Measurements from ENCODE around the gene ZNF608. TPM values are rescaled to one million over a fixed set of nuclear protein-coding genes. Genes with fewer than 3 reads are reported as not detected.

Gene ZNF608
- total and polyA plus RNA-seq, 9 of the 15 experiments (the other 6 are each of a cell fraction or from before 2014, with no cell fraction given): 0.38 to 1.5 (median 1.00) TPM

DNA sequence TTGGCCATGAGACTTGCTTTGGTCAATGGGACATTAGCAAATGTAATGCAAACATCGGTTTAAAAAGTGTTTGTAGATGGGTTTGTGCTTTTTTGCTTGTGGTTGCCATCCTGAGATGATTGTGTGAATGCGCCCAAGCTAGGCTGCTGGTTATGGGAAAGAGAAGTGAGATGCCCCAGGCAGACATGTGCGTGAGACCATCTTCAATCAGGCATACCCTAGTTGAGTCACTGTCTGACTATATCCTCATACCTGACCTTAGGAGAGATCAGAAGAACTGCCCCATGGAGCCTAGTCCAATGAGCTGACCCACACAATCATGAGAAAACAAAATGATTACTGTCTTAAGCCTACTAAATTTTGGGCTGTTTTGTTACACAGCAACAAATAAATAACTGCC is 36.8 kb upstream of the ZNF608 start:
- no peaks in the 10 kb centered on the region for H3K36me3 ChIP-seq (ENCODE audit: control insufficient read depth, insufficient read depth, low read length)
- WGBS (ENCODE audit: insufficient coverage, low coverage, missing lambda C conversion rate): 3% methylated on average over 3 of the region's 3 CpGs
- ChIA-PET CTCF (ENCODE audit: low intra/inter-chr PET ratio) (no interaction called here), POLR2A (no interaction called here)
- H3K4me1 ChIP-seq (replicated peaks in 1 of 2; ENCODE audit: control insufficient read depth in 2 of 2, insufficient read depth in 2 of 2, low read length in 2 of 2): no peaks in the 10 kb centered on the region
- FAIRE-seq: no peak
- no peaks in the 10 kb centered on the region for H3K9me1 ChIP-seq (ENCODE audit: control insufficient read depth, insufficient read depth, low read length)
- in situ Hi-C loops (cut with MboI) (no loop called here), intact Hi-C loops (cut with micrococcal nuclease) (no loop called here)
- H2AFZ ChIP-seq (ENCODE audit: low read depth, low read length): no peak overlapping the region
- H3K4me3 ChIP-seq: no peak overlapping the region
- no peak overlapping the region for H3K27ac ChIP-seq (ENCODE audit: extremely low read depth, low read depth, low read length)
- no peaks in the 10 kb centered on the region for H4K20me1 ChIP-seq (replicated peaks; ENCODE audit: control insufficient read depth, insufficient read depth, low read length)
- peaks cover 0 to 10% of the 10 kb centered on the region in 2 experiments; a peak in 1 of 5 replicates for H3K27me3 ChIP-seq (ENCODE audit: control insufficient read depth in 2 of 2, insufficient read depth in 2 of 2, low read length in 2 of 2)
- H3K79me2 ChIP-seq (ENCODE audit: control insufficient read depth, insufficient read depth, low read length): no peaks in the 10 kb centered on the region
- DNase-seq (ENCODE audit: extremely low read depth in 1 of 4, low spot score in 3 of 4): no peak
- ATAC-seq: no peak
- H3K9ac ChIP-seq (ENCODE audit: insufficient read depth in 1 of 2, low read depth in 2 of 2, low read length in 2 of 2): no peak overlapping the region
- no peaks in the 10 kb centered on the region; the same call in 1 of the 2 replicates for H3K9me3 ChIP-seq (replicated peaks; ENCODE audit: control insufficient read depth, insufficient read depth, low read depth, low read length)
- BruUV-seq (replicated peaks): no TSS peak
- TF ChIP-seq ZEB2 (IDR thresholded peaks at IDR 0.05) (no peak), ZNF24 (IDR thresholded peaks at IDR 0.05) (no peak)
- no peak overlapping the region for H3K4me2 ChIP-seq (ENCODE audit: insufficient read depth, low read length)

DNA sequence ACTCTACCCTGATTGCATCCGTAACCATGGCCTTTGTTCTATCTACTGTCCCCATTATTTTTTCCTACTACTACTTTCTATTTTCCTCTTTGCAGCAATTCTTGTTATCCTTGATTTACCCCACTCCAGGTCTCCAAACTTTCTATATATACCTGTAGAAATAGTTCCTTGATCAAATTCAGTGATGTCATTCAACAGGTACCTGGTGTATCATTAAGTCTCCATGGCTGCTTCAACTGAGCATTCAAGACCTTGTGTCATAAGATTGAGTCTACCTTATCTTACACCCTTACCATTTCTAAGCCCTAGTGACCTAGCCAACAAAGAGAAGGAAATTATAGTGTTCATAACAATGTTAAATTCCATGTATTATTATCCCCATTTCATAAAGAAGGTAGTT is 35.8 kb upstream of the ZNF608 start:
- no peak for FAIRE-seq
- Histone ChIP-seq H3K9me3 (replicated peaks; ENCODE audit: control insufficient read depth, insufficient read depth, low read depth, low read length) (no peaks in the 10 kb centered on the region; the same call in 1 of the 2 replicates), H3K36me3 (ENCODE audit: control insufficient read depth, insufficient read depth, low read length) (no peaks in the 10 kb centered on the region), H3K4me1 (replicated peaks in 1 of 2; ENCODE audit: control insufficient read depth in 2 of 2, insufficient read depth in 2 of 2, low read length in 2 of 2) (no peaks in the 10 kb centered on the region), H3K79me2 (ENCODE audit: control insufficient read depth, insufficient read depth, low read length) (no peaks in the 10 kb centered on the region), H3K27ac (ENCODE audit: extremely low read depth, low read depth, low read length) (no peak overlapping the region), H4K20me1 (replicated peaks; ENCODE audit: control insufficient read depth, insufficient read depth, low read length) (no peaks in the 10 kb centered on the region; the same call in 1 of the 2 replicates), H3K9me1 (ENCODE audit: control insufficient read depth, insufficient read depth, low read length) (no peaks in the 10 kb centered on the region), H2AFZ (ENCODE audit: low read depth, low read length) (no peak overlapping the region), H3K9ac (ENCODE audit: insufficient read depth in 1 of 2, low read depth in 2 of 2, low read length in 2 of 2) (no peak overlapping the region), H3K4me2 (ENCODE audit: insufficient read depth, low read length) (no peak overlapping the region), H3K4me3 (no peak overlapping the region), H3K27me3 (ENCODE audit: control insufficient read depth in 2 of 2, insufficient read depth in 2 of 2, low read length in 2 of 2) (peaks cover 0 to 5% of the 10 kb centered on the region in 2 experiments; a peak in 1 of 5 replicates)
- ATAC-seq: no peak
- POLR2A ChIA-PET: no interaction called here
- CTCF ChIA-PET (ENCODE audit: low intra/inter-chr PET ratio): no interaction called here
- intact Hi-C loops (cut with micrococcal nuclease): no loop called here
- no peak for DNase-seq (ENCODE audit: extremely low read depth in 1 of 4, low spot score in 3 of 4)
- 25% methylated on average over 1 of the region's 1 CpG for WGBS (ENCODE audit: insufficient coverage, low coverage, missing lambda C conversion rate)
- BruUV-seq (replicated peaks): no TSS peak
- in situ Hi-C loops (cut with MboI): no loop called here
- TF ChIP-seq HMG20A (CRISPR knock-in tag; conservative IDR thresholded peaks at IDR 0.05) (no peak), RBM15 (IDR thresholded peaks at IDR 0.05; ENCODE audit: insufficient read depth, low read length) (no peak), MCM2 (IDR thresholded peaks at IDR 0.05; ENCODE audit: low read depth) (no peak), PRMT5 (CRISPR knock-in tag; IDR thresholded peaks at IDR 0.05) (no peak)
- TF ChIP-seq, protein P1, sequence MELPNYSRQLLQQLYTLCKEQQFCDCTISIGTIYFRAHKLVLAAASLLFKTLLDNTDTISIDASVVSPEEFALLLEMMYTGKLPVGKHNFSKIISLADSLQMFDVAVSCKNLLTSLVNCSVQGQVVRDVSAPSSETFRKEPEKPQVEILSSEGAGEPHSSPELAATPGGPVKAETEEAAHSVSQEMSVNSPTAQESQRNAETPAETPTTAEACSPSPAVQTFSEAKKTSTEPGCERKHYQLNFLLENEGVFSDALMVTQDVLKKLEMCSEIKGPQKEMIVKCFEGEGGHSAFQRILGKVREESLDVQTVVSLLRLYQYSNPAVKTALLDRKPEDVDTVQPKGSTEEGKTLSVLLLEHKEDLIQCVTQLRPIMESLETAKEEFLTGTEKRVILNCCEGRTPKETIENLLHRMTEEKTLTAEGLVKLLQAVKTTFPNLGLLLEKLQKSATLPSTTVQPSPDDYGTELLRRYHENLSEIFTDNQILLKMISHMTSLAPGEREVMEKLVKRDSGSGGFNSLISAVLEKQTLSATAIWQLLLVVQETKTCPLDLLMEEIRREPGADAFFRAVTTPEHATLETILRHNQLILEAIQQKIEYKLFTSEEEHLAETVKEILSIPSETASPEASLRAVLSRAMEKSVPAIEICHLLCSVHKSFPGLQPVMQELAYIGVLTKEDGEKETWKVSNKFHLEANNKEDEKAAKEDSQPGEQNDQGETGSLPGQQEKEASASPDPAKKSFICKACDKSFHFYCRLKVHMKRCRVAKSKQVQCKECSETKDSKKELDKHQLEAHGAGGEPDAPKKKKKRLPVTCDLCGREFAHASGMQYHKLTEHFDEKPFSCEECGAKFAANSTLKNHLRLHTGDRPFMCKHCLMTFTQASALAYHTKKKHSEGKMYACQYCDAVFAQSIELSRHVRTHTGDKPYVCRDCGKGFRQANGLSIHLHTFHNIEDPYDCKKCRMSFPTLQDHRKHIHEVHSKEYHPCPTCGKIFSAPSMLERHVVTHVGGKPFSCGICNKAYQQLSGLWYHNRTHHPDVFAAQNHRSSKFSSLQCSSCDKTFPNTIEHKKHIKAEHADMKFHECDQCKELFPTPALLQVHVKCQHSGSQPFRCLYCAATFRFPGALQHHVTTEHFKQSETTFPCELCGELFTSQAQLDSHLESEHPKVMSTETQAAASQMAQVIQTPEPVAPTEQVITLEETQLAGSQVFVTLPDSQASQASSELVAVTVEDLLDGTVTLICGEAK (IDR thresholded peaks at IDR 0.05): no peak
- TF ChIP-seq, protein P1 (CRISPR knock-in tag; IDR thresholded peaks at IDR 0.05): no peak
